Measurements from ENCODE around the gene TUBGCP2. TPM values are rescaled to one million over a fixed set of nuclear protein-coding genes. Genes with fewer than 3 reads are reported as not detected.

Gene TUBGCP2
- total and polyA plus RNA-seq, 2 of the 13 experiments (the other 11 are each of a cell fraction or from before 2014, with no cell fraction given), result 21.3 to 34.5 TPM

DNA sequence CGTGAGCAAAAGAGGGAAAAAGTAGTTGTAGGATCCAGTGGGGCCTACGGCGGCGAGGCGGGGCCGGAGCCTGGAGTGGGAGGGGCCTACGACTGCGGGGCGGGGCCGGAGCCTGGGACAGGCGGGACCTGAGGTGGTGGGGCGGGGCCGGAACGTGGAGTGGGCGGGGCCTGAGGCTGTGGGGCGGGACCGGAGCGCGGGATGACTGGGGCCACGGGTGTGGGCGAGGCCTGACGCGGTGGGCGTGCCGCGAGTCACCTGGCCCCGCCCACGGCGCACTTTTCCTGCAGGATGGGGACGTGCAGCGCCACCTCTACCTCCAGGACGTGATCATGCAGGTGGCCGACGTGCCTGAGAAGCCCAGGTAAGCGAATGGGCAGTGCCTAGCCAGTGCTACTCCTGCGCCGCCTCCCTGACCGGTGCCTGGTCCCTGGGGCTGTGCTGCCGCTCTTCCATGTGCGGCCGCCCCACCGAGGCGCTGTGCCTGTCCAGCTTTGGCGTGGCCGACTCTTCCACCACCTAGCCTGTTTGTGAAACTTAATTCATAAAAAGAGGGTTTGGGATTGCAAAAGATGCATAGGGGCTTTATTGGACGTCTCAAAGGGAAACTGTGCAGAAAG is 538 bp upstream of the TUBGCP2 start:
- Histone ChIP-seq H4K20me1 (ENCODE audit: insufficient read depth, low read length) (peaks cover 9% of the 10 kb centered on the region), H3K36me3 (replicated peaks in 1 of 2; ENCODE audit: control insufficient read depth in 1 of 2, insufficient read depth in 2 of 2, low read length in 2 of 2) (peaks cover 14 to 35% of the 10 kb centered on the region in 2 experiments; a peak in 4 of 5 replicates), H3K27ac (ENCODE audit: extremely low read length, insufficient read depth, low read length) (peak overlapping the region; percentile 90), H3K27me3 (ENCODE audit: control insufficient read depth in 1 of 2, insufficient read depth in 2 of 2, low read length in 2 of 2) (no peaks in the 10 kb centered on the region; a peak in 1 of 5 replicates), H3K4me1 (ENCODE audit: insufficient read depth, low read length) (peaks cover 19% of the 10 kb centered on the region), H3K9me3 (ENCODE audit: low read length) (no peaks in the 10 kb centered on the region), H3K4me3 (replicated peaks in 1 of 3; ENCODE audit: insufficient read depth in 1 of 3, low read depth in 2 of 3, low read length in 3 of 3) (peak overlapping the region; percentile 86 to 96 (median 95)), H3K4me2 (ENCODE audit: low read depth, low read length) (peak overlapping the region; percentile 70), H3K79me2 (ENCODE audit: insufficient read depth, low read length) (peaks cover 26% of the 10 kb centered on the region), H2AFZ (ENCODE audit: low read length) (no peak overlapping the region), H3K9ac (ENCODE audit: insufficient read depth, low read depth, low read length) (peak overlapping the region; percentile 99)
- BruUV-seq (replicated peaks), result no TSS peak
- CTCF ChIA-PET (ENCODE audit: low intra/inter-chr PET ratio, low total read pairs), result no interaction called here
- intact Hi-C loops (cut with micrococcal nuclease; ENCODE audit: unreplicated experiment) (no loop called here), in situ Hi-C loops (cut with HindIII; ENCODE audit: extremely low pct_ligation_motif_present, low pct_unique_long_range_greater_than_20kb) (no loop called here)
- peak; percentile 60 for DNase-seq (ENCODE audit: low spot score)
- no peak for FAIRE-seq
- 45% methylated on average over 21 of the region's 46 CpGs for WGBS (ENCODE audit: low lambda C conversion rate)
- ATAC-seq, result peak; percentile 77
- POLR2A ChIA-PET, result interaction anchor here (0.8 kb wide), 1 partner anchor 15 kb away, joined by 3 read pairs; no protein-coding TSS in a partner anchor
- TF ChIP-seq HIVEP1 (CRISPR knock-in tag; IDR thresholded peaks at IDR 0.05) (0 out of 2 replicates have a peak, but pooled peaks have one; percentile 24), NONO (IDR thresholded peaks at IDR 0.05) (no peak), NONO (CRISPR knock-in tag; conservative IDR thresholded peaks at IDR 0.05) (0 out of 2 replicates have a peak, but pooled peaks have one; percentile 9), ZNF782 (CRISPR knock-in tag; IDR thresholded peaks at IDR 0.05; ENCODE audit: borderline replicate concordance) (no peak), HOXA3 (CRISPR knock-in tag; IDR thresholded peaks at IDR 0.05) (peak; percentile 0; the same call in 1 of the 2 replicates), ZSCAN30 (CRISPR knock-in tag; IDR thresholded peaks at IDR 0.05) (no peak), RNF2 (conservative IDR thresholded peaks at IDR 0.05; ENCODE audit: low read depth) (no peak), REPIN1 (CRISPR knock-in tag; IDR thresholded peaks at IDR 0.05; ENCODE audit: borderline replicate concordance, low read depth) (no peak), ZNF296 (CRISPR knock-in tag; conservative IDR thresholded peaks at IDR 0.05) (no peak), TOE1 (CRISPR knock-in tag; IDR thresholded peaks at IDR 0.05) (no peak), ZFX (CRISPR knock-in tag; IDR thresholded peaks at IDR 0.05; ENCODE audit: low read depth) (peak; percentile 77), YEATS2 (CRISPR knock-in tag; IDR thresholded peaks at IDR 0.05; ENCODE audit: borderline replicate concordance) (no peak)
- TF ChIP-seq, protein P1, sequence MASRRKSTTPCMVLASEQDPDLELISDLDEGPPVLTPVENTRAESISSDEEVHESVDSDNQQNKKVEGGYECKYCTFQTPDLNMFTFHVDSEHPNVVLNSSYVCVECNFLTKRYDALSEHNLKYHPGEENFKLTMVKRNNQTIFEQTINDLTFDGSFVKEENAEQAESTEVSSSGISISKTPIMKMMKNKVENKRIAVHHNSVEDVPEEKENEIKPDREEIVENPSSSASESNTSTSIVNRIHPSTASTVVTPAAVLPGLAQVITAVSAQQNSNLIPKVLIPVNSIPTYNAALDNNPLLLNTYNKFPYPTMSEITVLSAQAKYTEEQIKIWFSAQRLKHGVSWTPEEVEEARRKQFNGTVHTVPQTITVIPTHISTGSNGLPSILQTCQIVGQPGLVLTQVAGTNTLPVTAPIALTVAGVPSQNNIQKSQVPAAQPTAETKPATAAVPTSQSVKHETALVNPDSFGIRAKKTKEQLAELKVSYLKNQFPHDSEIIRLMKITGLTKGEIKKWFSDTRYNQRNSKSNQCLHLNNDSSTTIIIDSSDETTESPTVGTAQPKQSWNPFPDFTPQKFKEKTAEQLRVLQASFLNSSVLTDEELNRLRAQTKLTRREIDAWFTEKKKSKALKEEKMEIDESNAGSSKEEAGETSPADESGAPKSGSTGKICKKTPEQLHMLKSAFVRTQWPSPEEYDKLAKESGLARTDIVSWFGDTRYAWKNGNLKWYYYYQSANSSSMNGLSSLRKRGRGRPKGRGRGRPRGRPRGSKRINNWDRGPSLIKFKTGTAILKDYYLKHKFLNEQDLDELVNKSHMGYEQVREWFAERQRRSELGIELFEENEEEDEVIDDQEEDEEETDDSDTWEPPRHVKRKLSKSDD (CRISPR knock-in tag; IDR thresholded peaks at IDR 0.05; ENCODE audit: low read depth), result 0 out of 2 replicates have a peak, but pooled peaks have one; percentile 62
- TF ChIP-seq, protein P2, sequence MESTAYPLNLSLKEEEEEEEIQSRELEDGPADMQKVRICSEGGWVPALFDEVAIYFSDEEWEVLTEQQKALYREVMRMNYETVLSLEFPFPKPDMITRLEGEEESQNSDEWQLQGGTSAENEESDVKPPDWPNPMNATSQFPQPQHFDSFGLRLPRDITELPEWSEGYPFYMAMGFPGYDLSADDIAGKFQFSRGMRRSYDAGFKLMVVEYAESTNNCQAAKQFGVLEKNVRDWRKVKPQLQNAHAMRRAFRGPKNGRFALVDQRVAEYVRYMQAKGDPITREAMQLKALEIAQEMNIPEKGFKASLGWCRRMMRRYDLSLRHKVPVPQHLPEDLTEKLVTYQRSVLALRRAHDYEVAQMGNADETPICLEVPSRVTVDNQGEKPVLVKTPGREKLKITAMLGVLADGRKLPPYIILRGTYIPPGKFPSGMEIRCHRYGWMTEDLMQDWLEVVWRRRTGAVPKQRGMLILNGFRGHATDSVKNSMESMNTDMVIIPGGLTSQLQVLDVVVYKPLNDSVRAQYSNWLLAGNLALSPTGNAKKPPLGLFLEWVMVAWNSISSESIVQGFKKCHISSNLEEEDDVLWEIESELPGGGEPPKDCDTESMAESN (CRISPR knock-in tag; conservative IDR thresholded peaks at IDR 0.05), result peak; percentile 52; the same call in 1 of the 2 replicates
- TF ChIP-seq, protein P3, sequence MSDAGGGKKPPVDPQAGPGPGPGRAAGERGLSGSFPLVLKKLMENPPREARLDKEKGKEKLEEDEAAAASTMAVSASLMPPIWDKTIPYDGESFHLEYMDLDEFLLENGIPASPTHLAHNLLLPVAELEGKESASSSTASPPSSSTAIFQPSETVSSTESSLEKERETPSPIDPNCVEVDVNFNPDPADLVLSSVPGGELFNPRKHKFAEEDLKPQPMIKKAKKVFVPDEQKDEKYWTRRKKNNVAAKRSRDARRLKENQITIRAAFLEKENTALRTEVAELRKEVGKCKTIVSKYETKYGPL (CRISPR knock-in tag; IDR thresholded peaks at IDR 0.05), result no peak
- TF ChIP-seq, protein P4, sequence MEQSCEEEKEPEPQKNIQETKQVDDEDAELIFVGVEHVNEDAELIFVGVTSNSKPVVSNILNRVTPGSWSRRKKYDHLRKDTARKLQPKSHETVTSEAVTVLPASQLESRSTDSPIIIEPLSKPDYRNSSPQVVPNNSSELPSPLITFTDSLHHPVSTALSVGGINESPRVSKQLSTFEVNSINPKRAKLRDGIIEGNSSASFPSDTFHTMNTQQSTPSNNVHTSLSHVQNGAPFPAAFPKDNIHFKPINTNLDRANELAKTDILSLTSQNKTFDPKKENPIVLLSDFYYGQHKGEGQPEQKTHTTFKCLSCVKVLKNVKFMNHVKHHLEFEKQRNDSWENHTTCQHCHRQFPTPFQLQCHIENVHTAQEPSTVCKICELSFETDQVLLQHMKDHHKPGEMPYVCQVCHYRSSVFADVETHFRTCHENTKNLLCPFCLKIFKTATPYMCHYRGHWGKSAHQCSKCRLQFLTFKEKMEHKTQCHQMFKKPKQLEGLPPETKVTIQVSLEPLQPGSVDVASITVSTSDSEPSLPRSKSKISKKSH (CRISPR knock-in tag; IDR thresholded peaks at IDR 0.05; ENCODE audit: borderline replicate concordance), result 0 out of 2 replicates have a peak, but pooled peaks have one; percentile 39
